GM12874 (cell line): ENCODE results near the gene RUVBL1.

ENCODE experiments used
- CTCF ChIP-seq: IDR thresholded peaks from 2 replicates; pipeline ENCODE4 v1.5.1; 2011; ENCODE audit warnings: low read depth, mild to moderate bottlenecking, control low read depth, low read length, moderate library complexity; ENCODE audit not compliant: insufficient read depth

The RUVBL1 gene

GRCh38 chr3:128128251-128128650, 4.6 kb upstream of the RUVBL1 start:
- no peak for TF ChIP-seq CTCF

GRCh38 chr3:128127236-128127635, 3.6 kb upstream of the RUVBL1 start:
- no peak for TF ChIP-seq CTCF

GRCh38 chr3:128123156-128123537, 465 bp downstream of the RUVBL1 start:
- no peak for TF ChIP-seq CTCF

DNA sequence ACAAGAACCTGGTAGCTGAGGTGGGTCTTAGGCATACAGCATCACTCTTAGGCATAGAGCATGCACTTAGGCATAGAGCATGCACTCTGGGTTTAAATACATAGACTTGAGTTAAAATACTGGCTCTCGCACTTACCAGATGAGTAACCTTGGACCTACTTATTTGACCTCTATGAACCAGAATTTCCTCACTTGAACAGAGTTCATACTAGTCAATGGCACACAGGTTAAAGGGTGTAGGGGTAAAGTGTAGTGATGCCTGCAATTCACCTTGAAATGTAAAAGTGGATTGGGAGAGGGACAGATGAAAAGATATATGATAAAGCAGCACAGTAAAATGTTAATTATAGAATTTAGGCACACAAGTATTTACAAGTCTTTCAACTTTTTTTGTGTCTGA, 1.6 kb downstream of the RUVBL1 start:
- TF ChIP-seq CTCF: no peak

DNA sequence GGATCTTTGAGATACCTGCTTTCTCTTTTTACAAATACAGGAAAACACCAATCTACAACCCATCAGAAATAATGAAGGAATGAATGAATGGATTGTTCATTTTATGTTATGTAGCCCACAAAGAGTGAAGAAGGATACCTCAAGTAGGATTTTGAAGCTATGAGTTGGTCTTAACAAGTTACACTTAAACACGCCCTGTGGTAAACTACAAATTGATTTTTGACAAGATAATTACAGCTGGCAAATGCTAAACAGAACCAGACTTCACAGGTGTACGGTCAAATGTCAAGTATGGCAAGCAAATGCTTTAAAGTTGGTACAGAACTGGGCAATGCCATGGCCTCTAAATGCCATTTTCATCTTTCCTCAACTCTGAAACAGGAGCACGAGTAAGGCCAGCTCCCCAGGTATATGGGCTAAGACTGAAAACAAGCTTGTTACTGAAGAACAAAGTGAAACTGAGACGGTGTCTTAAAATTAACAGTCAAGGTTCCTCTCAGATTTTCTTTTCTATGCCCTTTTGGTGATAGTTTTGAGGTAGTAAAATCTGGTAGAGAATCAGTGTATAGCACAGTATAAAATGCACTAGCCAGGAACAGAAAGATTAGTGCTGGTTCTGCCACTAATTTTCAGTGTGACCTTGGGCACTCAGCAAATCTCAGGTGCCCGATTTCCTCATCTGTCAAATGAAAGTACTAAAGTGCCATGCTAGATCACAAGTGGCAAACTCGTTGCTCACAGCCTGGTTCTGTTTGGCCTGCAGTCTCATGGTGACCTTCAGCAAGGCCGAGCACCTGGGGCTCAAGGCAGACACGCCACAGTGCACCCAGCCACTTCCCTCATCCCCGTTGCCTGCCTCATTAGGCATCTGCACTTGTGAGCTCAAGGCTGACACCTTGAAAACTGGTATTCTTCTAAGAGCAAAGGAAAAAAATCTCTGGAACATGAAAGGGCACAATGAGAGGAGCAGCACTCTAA, 9.5 kb downstream of the RUVBL1 start:
- no peak for TF ChIP-seq CTCF

DNA sequence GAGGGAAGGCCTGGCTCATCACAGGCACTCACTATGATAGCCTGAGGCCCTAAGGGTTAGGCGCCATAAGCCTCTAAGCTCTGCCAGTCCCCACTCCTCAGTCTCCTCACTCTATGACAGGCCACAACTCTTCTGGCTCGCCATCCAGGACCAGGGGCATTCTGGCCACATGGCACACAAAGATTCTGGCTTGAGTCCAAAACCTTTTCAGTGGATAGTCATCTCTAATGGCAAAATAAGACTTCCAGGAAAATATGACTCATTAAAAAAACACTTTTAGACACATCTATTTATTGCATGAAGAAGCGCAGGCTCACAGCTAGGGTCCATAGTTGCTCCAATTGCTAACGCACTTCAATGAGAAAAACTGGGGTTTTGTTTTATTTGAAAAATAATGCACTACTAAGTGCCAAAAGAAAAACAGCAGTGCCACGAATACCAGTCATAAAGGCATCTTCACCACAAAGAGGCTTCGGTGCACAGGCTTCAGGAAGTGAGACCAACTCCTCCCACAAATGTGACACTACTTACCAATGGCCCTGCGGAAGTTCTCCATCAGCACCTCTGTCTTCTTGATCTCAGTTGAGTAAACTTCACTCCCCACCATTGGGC, 11.1 kb downstream of the RUVBL1 start:
- TF ChIP-seq CTCF: no peak

GRCh38 chr3:128111147-128111546, 12.5 kb downstream of the RUVBL1 start:
- no peak for TF ChIP-seq CTCF
